KOPT-K1 (cell line): ENCODE data around the gene PRELP.

Experiments
- H3K27ac ChIP-seq: fragments of 200-600 bp; sonication (generic); 2 replicates; pipeline ENCODE4 v1.5.1; 2016; ENCODE audit warnings: antibody characterized with exemption, mild to moderate bottlenecking, low read depth, low read length; ENCODE audit not compliant: poor library complexity, severe bottlenecking
- H3K36me3 ChIP-seq: fragments of 200-600 bp; sonication (generic); 2 replicates; pipeline ENCODE4 v1.5.1; 2017; ENCODE audit warnings: antibody characterized with exemption, mild to moderate bottlenecking, low read length, moderate library complexity; ENCODE audit not compliant: insufficient read depth
- H3K9me3 ChIP-seq: fragments of 200-600 bp; sonication (generic); 2 replicates; pipeline ENCODE4 v1.5.1; 2017; ENCODE audit warnings: antibody characterized with exemption, low read length, mild to moderate bottlenecking; ENCODE audit not compliant: insufficient read depth, poor library complexity, severe bottlenecking

Gene PRELP

DNA sequence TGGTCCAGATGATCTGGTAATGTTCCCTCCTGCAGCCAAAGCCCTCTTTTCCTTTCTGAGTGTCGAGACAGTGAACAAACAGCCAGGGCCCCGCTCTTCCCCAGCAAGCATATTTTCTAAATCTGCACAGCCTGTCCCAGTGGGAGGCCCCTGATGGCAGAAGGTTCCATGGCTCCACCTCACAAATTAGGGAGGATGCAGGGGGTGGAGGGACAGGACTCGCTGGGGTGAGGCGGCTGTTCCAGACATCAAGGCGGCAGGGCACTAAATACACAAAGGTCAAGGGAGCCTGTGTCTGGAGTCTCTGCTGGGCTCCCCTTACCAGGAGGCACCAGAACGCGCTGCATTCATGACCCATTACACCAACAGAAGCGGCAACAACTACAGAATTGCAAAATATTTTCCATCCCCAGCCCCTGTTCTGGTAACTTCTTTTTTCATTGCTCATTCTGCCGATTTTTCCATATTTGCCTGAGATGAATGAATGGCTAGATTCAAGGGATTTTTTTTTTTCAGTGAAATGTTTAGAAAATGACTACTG, 27.0 kb upstream of the PRELP start:
- no peak overlapping the region for H3K27ac ChIP-seq
- H3K36me3 ChIP-seq = no peaks in the 10 kb centered on the region
- peaks cover 5% of the 10 kb centered on the region for H3K9me3 ChIP-seq

DNA sequence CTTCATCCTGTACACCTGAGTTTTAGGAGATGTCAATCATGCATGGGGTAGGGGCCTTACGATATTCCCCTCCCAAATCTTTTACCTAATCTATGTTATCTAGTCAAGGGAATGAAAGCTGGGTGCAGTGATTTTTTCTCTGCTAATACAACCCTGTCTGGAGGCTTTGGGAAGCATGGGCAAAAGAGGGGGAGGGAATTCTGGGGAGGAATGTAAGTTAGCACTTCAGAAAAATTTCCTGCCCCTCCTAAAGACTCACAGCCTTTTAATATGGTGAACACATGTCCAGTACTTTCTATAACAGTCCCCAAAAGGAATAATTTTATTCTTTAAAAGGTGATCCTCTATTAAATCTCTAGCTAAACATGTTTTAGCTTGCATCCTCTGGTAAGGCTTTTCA, 25.6 kb upstream of the PRELP start:
- Histone ChIP-seq H3K9me3 (peaks cover 4% of the 10 kb centered on the region), H3K27ac (no peak overlapping the region), H3K36me3 (no peaks in the 10 kb centered on the region)

DNA sequence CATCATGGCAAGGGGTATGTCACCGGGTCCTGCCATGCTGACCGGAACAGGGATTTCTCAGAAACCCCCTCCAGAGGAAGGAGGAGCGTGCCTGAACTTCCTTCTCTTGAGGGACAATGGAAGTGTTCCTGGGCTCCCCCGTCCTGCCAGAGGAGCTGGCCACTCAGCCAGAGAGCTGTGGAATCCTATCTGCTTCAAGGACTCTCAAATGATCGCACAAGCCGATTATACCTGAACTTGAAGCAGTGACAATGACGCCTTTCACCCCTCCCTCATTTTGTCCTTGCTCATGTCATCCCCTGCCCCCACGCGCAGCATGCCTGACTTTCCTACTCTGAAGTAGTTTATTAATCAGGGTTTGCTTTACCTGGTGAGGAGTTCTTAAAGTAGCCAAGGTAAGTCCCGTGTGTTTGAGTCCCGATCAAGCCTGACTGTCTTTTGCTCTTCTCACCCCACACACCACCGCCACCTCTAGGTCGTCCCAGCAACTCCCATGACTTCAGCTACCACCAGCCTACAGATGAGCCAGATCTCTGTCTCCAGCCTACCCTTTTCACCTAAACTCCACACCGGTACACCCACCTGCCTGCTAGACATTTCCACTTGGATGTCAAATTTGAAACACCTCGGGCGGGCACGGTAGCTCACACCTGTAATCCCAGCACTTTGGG, 25.0 kb upstream of the PRELP start:
- no peaks in the 10 kb centered on the region for H3K36me3 ChIP-seq
- H3K27ac ChIP-seq = no peak overlapping the region
- no peaks in the 10 kb centered on the region for H3K9me3 ChIP-seq

DNA sequence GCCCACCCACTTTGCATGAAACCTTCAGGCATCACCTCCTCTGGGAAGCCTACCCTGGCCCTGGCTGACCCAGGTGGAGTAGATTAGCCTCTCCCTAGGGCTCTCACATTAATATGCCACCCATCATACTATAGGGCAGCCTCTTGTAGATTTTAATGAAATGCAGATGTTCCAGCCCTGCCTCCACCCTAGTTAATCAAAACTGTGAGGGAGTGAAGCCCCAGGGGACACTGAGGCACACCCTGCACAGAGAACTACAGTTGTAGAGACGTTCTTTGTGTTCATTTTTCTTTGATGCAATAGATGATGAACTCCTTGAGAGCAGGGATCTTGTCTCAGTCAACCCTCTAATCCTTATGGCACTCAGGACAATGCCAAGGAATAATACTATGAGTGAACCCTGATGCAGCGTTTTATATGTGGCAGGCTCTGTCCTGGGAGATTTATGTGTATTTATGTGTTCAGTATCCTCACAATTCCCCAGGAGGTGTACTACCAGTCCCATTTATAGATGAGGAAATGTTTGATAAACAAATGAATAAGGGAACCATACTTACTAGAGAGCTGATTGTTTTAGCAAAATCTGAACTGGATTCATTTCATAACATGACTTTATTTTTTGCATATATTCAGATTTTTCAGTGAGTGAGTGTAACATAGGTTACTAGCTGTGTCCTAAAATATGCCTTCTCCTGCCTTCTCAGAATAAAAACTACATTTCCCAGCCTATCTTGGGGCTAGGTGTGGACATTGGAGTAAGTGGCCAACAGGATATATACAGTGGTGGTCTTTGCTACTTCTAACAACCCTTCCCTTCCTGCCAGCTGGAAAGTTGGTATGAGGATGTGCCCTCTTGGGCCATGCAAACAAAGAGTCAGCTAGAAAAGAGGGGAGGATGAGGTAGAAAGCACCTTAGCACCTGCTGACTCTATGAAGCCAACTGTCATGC, 23.5 kb upstream of the PRELP start:
- no peaks in the 10 kb centered on the region for H3K36me3 ChIP-seq
- no peaks in the 10 kb centered on the region for H3K9me3 ChIP-seq
- H3K27ac ChIP-seq = no peak overlapping the region

DNA sequence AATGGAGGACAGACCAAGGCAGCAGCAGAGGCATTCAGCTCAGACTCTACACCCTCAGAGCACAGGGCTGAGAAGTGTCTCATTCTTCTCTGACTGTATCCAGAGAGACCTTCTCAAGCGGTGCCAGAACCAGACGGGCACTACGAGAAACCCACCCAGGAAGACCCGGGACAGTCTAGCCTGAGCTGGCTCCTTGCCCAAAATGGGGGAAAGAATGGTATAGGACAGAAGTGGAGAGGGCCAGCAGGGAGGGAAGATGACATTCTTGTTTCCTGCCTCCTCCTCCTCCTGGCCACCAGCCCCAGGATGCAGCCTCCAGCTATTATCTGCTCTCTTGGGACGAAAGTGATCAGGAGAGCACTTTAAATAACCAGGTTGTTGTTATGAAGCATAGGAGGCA, 22.6 kb upstream of the PRELP start:
- Histone ChIP-seq H3K9me3 (no peaks in the 10 kb centered on the region), H3K27ac (no peak overlapping the region), H3K36me3 (no peaks in the 10 kb centered on the region)

DNA sequence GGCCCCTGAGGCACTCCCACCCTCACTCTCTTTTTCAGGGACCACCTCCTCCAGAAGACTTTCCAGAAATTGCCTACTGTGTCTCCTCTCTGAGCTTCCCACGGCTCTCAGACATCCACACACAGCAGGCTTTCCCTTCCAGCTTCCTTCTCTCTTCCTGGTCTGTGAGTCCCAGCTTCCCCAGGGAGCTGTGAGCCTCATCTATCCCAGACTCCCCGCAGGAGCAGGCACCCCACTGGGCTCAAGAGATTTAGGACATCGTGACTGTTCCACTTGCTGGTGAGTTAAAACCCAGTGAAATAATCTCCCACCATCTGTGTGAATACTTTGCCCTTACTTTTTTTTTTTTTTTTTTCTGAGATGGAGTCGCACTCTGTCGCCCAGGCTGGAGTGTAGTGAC, 22.0 kb upstream of the PRELP start:
- no peaks in the 10 kb centered on the region for H3K36me3 ChIP-seq
- no peak overlapping the region for H3K27ac ChIP-seq
- H3K9me3 ChIP-seq = no peaks in the 10 kb centered on the region

DNA sequence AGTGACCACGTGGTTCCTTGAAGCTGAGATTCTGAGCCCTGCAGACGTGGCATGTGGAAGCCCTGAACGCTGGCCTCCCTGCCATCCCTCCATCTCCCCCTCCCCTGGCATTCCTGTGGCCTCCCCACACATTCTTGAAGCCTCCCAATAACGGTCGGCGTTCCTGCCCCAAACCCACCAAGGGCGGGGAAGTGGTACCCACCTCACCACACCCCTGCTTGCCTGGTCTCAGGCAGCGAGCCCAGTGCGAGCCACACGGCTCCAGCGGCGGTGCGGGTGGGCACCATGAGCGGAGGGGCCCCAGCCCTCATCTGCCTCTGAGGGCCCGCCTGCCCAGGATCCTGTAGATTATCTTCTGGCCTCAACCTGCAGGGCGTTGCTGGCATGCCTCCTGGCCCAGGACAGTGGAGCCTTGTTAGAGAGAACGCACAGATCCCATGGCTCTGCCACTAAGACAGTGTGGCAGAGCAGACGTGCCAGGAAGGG, 20.6 kb upstream of the PRELP start:
- H3K9me3 ChIP-seq = no peaks in the 10 kb centered on the region
- no peak overlapping the region for H3K27ac ChIP-seq
- H3K36me3 ChIP-seq = no peaks in the 10 kb centered on the region

DNA sequence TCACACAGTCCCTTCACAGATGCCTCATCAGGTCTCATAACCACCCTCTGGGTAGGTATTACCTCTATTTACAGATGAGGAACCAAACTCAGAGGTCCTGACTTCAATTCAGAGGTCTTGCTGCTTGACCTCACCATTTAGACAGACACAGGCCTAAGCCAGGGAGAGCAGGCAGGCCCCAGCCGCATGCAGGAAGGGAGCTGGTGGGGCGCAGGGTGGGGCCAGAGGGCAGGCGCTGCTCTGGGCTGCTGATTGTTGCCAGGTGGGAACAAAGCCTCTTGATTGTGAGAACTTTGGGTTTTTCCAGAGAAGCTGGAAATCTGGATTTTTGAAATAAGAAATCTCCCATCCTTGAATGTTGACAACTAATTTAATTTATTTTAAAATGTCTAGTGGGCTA, 19.9 kb upstream of the PRELP start:
- Histone ChIP-seq H3K27ac (no peak overlapping the region), H3K36me3 (no peaks in the 10 kb centered on the region)

DNA sequence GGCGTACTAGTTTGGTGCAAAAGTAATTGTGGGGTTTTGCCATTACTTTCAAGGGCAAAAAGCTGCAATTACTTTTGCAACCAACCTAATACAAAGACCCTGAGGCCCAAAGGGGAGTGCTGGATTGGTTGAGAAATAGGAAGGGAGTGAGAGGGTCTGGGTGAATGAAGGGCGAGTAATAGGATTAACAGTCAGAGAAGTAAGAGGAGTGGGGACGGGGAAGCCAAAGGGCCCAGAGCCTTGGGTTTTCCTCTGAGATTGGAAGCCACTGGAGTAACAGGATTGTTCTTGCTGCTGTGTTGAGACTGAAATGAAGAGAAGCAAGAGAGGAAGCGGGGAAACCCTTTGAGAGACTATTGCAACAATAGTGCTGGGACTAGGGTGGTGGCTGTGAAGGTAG, 19.0 kb upstream of the PRELP start:
- Histone ChIP-seq H3K36me3 (no peaks in the 10 kb centered on the region), H3K9me3 (no peaks in the 10 kb centered on the region), H3K27ac (no peak overlapping the region)

More for the DNA sequence above, 19.9 kb upstream of the PRELP start:
- H3K9me3 ChIP-seq = no peaks in the 10 kb centered on the region

DNA sequence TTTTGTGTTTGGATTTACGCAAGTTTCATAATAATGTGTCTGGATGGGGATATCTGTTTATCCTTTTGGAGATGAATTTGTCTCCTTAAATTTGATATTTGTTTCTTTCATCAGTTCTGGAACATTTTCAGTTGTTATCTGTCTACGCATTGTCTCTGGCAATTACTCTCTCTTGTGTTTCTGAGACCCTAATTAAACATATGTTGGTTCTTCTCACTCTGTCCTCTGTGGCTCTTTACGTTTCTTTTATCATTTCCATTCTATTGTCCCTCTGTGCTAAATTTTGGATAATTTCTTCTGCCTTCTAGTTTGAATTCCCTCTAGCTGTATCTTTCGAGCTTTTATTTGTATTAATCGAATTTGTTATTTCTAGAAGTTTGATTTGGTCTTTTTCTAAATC, 17.5 kb upstream of the PRELP start:
- Histone ChIP-seq H3K9me3 (no peaks in the 10 kb centered on the region), H3K27ac (no peak overlapping the region), H3K36me3 (no peaks in the 10 kb centered on the region)

DNA sequence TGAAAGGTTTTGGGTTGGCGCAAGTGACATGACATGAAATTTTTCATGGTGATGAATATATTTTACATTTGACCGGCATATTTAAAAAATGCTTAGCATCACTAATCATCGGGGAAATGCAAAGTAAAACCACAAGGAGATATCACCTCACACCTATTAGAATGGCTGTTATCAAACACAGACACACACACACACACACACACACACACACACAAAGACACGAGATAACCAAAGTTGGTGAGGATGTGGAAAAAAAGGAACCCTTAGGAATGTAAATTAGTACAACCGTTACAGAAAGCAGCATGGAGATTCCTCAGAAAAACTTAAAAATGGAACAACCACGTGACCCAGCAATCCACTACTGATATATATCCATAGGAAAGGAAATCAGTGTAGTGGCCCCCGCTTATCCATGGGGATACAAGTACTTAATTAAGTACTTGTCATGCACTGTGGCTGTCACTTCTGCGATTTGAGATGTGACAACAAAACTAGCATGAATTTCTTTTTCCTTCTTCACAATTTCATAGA, 15.9 kb upstream of the PRELP start:
- H3K36me3 ChIP-seq = no peaks in the 10 kb centered on the region
- no peak overlapping the region for H3K27ac ChIP-seq
- H3K9me3 ChIP-seq = no peaks in the 10 kb centered on the region

DNA sequence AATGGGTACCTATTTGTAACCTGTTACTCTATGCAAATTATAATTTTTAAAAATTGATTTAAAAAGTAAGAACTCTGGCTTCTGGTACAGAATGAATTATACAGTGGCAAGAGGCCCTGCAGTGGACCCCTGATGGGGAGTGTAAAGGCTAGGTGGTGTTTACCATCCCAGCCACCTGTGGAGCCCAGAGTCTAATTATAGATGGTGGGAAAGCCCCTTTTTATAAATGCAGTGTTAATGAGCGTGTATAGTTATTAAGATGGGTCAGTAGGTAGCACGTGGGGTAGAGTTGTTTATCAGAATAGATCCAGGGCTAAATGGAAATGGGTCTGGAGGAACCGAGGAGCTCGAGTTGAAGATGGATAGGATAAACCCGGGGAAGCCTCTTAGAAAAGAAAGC, 13.9 kb upstream of the PRELP start:
- Histone ChIP-seq H3K36me3 (no peaks in the 10 kb centered on the region), H3K9me3 (no peaks in the 10 kb centered on the region), H3K27ac (no peak overlapping the region)

DNA sequence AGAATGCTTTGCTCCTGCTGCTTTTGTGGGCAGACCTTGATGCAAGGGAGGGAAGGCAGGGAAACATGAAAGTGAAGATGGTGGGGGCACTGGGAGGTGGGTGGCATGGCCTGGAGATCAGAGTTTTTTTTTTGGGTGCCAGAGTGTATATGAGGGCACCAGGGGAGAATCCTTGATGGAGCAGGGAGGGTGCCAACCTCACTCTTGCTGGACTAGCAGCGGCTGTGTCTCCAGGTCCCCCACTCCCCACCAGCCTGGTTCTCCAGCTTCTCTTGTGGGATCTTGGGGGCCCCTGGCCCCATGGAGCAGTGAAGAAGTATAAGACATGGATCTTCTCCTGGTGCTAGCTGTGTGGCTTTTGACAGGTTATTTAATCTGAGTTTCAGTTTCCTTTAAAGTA, 13.5 kb upstream of the PRELP start:
- no peak overlapping the region for H3K27ac ChIP-seq

DNA sequence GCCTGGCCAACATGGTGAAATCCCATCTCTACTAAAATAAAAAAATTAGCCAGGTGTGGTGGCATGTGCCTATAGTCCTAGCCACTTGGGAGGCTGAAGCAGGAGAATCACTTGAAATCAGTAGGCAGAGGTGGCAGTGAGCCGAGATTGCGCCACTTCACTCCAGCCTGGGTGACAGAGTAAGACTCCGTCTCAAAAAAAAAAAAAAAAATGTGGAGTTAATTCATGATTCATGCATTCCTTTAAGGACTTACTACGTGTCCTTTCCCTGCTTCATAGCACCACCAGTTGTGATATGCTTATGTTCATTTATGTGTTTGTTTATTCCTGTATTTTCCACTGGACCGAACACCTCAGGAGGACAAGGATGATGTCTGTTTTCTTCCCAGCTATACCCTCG, 12.7 kb upstream of the PRELP start:
- no peaks in the 10 kb centered on the region for H3K36me3 ChIP-seq
- H3K9me3 ChIP-seq = no peaks in the 10 kb centered on the region
- no peak overlapping the region for H3K27ac ChIP-seq

More for the DNA sequence above, 13.5 kb upstream of the PRELP start:
- Histone ChIP-seq H3K9me3 (no peaks in the 10 kb centered on the region), H3K36me3 (no peaks in the 10 kb centered on the region)

DNA sequence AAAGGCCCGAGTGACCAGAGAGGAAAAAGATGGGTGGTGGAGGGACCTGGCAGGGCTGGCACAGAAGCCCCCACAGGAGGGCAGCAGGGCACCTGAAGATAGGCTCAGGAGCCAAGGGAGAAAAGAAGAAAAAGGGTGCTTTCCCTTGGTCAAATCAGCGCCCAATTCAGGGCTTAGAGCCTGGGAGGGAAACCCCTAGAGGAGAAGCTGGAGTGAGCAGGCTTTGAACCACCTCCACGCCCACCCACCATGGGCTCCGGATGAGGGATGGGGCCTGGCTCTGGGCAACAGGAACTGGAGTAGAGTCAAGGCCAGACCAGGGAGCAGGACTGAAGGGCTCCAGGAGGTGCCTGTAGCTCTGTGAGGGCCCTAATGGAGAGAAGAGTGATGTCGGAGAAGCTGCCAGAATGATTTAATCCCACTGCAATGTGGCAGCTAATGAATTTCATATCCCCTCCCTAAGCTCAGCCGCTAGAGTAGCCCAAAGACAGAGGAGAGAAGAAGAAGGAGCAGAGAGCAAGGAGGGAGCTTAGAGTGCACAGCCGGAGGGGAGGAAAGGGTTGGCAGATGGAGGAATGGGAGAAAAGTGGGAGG, 12.0 kb upstream of the PRELP start:
- Histone ChIP-seq H3K27ac (no peak overlapping the region), H3K36me3 (no peaks in the 10 kb centered on the region), H3K9me3 (no peaks in the 10 kb centered on the region)
